K562 (cell line): ENCODE results near the gene ZNF74.
"Not testable (repeated sequence)": the region's sequence is repeated elsewhere in the genome, so short reads cannot be mapped to it uniquely, and the experiment has no call there.

Experiments
- CBX5 ChIP-seq: IDR thresholded peaks from 2 replicates; pipeline ENCODE4 v1.6.1; 2014; ENCODE audit warnings: low read depth, borderline replicate concordance
- CTCF ChIP-seq, 3 experiments: IDR thresholded peaks in 2 of 3; conservative IDR thresholded peaks in 1 of 3; 2 replicates each; pipeline ENCODE4 v1.5.1; 2011 to 2012; ENCODE audit warnings: low read length in 3 of 3, mild to moderate bottlenecking in 3 of 3, control low read depth in 2 of 3, improper control_type of control experiment in 1 of 3, inconsistent platforms in 1 of 3, low read depth in 1 of 3, mixed read lengths in 1 of 3, moderate library complexity in 1 of 3; ENCODE audit not compliant: insufficient read depth in 2 of 3
- CUX1 ChIP-seq: fragments of 200-800 bp; sonication (Bioruptor generic); IDR thresholded peaks from 2 replicates; pipeline ENCODE4 v1.6.1; 2016; ENCODE audit warnings: missing genetic modification characterization, missing compliant biosample characterization
- EGR1 ChIP-seq: fragments of 450-650 bp; conservative IDR thresholded peaks from 2 replicates; pipeline ENCODE4 v1.6.1; 2017; ENCODE audit warnings: mild to moderate bottlenecking
- KLF13 ChIP-seq: fragments of 450-650 bp; IDR thresholded peaks from 2 replicates; pipeline ENCODE4 v1.6.1; 2016; ENCODE audit warnings: missing genetic modification characterization, low read depth, mild to moderate bottlenecking, missing compliant biosample characterization, moderate library complexity, borderline replicate concordance
- POLR2A ChIP-seq: fragments of 450-650 bp; conservative IDR thresholded peaks from 2 replicates; pipeline ENCODE4 v1.6.1; 2016
- SP2 ChIP-seq: IDR thresholded peaks from 2 replicates; pipeline ENCODE4 v1.6.1; 2011; ENCODE audit warnings: mild to moderate bottlenecking, low read depth, low read length, moderate library complexity; ENCODE audit not compliant: poor library complexity, severe bottlenecking; ENCODE audit errors: extremely low read depth
- TRIM28 ChIP-seq: fragments of 450-650 bp; IDR thresholded peaks from 2 replicates; pipeline ENCODE4 v1.6.1; 2017
- ZBTB17 ChIP-seq: fragments of 450-650 bp; formaldehyde crosslinking; IDR thresholded peaks from 2 replicates; pipeline ENCODE4 v1.4.0; 2020; ENCODE audit warnings: mild to moderate bottlenecking
- ZNF830 ChIP-seq: fragments of 250-450 bp; sonication (Bioruptor Pico); IDR thresholded peaks from 2 replicates; pipeline ENCODE4 v1.5.0; 2021; ENCODE audit warnings: mild to moderate bottlenecking

- not testable (repeated sequence) for TF ChIP-seq CTCF (IDR thresholded peaks at IDR 0.05 in 2 of 3, conservative IDR thresholded peaks at IDR 0.05 in 1 of 3; ENCODE audit: insufficient read depth in 2 of 3, low read depth in 1 of 3, low read length in 3 of 3); TRIM28; CBX5; SP2; KLF13 (tag); EGR1; ZBTB17 (CRISPR knock-in tag); POLR2A; CUX1 (CRISPR knock-in tag); ZNF830 (CRISPR knock-in tag)
Observed at GRCh38 chr22:20415241-20415640, 21.3 kb downstream of the ZNF74 start.
